ENCODE results near the gene PANK2. TPM values are rescaled to one million over a fixed set of nuclear protein-coding genes. Genes with fewer than 3 reads are reported as not detected.

PANK2 gene
- total and polyA plus RNA-seq, 10 of the 15 experiments (the other 5 are each of a cell fraction or from before 2014, with no cell fraction given), result 13.2 to 43.4 (median 33.3) TPM

DNA sequence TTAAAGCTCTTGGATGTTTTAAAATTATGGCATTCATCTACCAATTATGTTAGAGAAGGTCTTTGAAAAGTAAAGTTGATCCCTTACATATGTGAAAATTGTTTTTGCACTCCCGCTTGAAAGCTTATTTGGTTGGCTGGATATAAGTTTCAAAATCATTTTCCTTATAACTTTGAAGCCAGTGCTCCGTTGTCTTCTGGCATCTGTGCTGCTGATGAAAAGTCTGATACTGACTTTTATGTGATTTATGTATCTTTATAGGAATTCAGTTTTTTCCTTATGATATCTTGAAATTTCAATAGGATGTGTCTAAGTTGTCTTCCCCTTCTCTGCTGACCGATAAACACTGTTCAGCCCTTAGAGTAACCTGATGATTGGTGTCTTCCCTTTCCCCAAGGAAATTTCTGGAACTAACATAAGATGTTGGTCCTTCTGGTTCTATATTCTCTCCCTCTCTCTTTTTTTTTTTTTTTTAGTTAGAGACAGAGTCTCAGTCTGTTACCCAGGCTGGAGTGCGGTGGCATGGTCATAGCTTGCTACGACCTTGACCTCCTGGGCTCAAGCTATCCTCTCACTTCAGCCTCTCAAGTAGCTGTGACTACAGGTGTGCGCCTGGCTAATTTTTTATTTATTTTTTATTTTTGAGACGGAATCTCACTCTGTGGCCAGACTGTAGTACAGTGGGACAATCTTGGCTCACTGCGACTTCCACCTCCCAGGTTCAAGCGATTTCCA, 12.7 kb downstream of the PANK2 start:
- H4K20me1 ChIP-seq (ENCODE audit: control insufficient read depth, insufficient read depth), result peaks cover 8% of the 10 kb centered on the region
- H3K4me3 ChIP-seq, result no peak overlapping the region
- no peaks in the 10 kb centered on the region for H3K9me3 ChIP-seq (replicated peaks; ENCODE audit: control insufficient read depth, insufficient read depth, low read length)
- no TSS peak for BruUV-seq (replicated peaks)
- no peak overlapping the region for H3K4me2 ChIP-seq (ENCODE audit: control insufficient read depth, insufficient read depth)
- SMC1A ChIA-PET (ENCODE audit: uncharacterized antibody, unreplicated experiment), result interaction anchor here (0.8 to 1.4 kb wide), 6 partner anchors 9 to 124 kb away, joined by 3 to 5 read pairs (median 4); no protein-coding TSS in a partner anchor
- RAD21 ChIA-PET (ENCODE audit: unreplicated experiment), result interaction anchor here (0.7 to 2.9 kb wide), 2 partner anchors 10 to 75 kb away, joined by 3 to 14 read pairs; no protein-coding TSS in a partner anchor
- 76% methylated on average over 8 of the region's 9 CpGs for WGBS (ENCODE audit: insufficient coverage, insufficient replicate concordance, low lambda C conversion rate, missing lambda C conversion rate)
- CTCF ChIA-PET, result interaction anchor here (1.7 kb wide), 1 partner anchor 11 kb away, joined by 11 read pairs; no protein-coding TSS in a partner anchor
- TF ChIP-seq SMAD1 (IDR thresholded peaks at IDR 0.05; ENCODE audit: low read depth, partially characterized antibody) (no peak), ESRRA (IDR thresholded peaks at IDR 0.05; ENCODE audit: low read length) (no peak), PAX5 (IDR thresholded peaks at IDR 0.05; ENCODE audit: borderline replicate concordance, low read depth, low read length) (no peak)
- TF ChIP-seq, protein P1, sequence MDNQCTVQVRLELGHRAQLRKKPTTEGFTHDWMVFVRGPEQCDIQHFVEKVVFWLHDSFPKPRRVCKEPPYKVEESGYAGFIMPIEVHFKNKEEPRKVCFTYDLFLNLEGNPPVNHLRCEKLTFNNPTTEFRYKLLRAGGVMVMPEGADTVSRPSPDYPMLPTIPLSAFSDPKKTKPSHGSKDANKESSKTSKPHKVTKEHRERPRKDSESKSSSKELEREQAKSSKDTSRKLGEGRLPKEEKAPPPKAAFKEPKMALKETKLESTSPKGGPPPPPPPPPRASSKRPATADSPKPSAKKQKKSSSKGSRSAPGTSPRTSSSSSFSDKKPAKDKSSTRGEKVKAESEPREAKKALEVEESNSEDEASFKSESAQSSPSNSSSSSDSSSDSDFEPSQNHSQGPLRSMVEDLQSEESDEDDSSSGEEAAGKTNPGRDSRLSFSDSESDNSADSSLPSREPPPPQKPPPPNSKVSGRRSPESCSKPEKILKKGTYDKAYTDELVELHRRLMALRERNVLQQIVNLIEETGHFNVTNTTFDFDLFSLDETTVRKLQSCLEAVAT (IDR thresholded peaks at IDR 0.05), result 0 out of 2 replicates have a peak, but pooled peaks have one; percentile 31
- H3K9ac ChIP-seq (ENCODE audit: control insufficient read depth, insufficient read depth, low read length), result no peak overlapping the region
- H3K27ac ChIP-seq (ENCODE audit: control insufficient read depth, insufficient read depth), result no peak overlapping the region
- no peak for ATAC-seq
- intact Hi-C loops (cut with micrococcal nuclease; ENCODE audit: unreplicated experiment), result no loop called here
- H3K4me1 ChIP-seq (ENCODE audit: control insufficient read depth, insufficient read depth, low read length), result peaks cover 35% of the 10 kb centered on the region
- no peaks in the 10 kb centered on the region for H3K27me3 ChIP-seq (replicated peaks in 1 of 2; ENCODE audit: control insufficient read depth in 2 of 2, insufficient read depth in 2 of 2, low read length in 1 of 2)
- POLR2A ChIA-PET, result interaction anchor here (0.9 to 3.8 kb wide), 3 partner anchors 9 to 91 kb away, joined by 3 to 24 read pairs (median 4); partner anchors contain the start of gene AP5S1
- FAIRE-seq, result no peak
- peaks cover 91% of the 10 kb centered on the region for H3K79me2 ChIP-seq (ENCODE audit: control insufficient read depth, insufficient read depth, low read length)
- peaks cover under 1 to 5% of the 10 kb centered on the region in 2 experiments; a peak in 2 of 4 replicates for H3K36me3 ChIP-seq (ENCODE audit: control insufficient read depth in 2 of 2, insufficient read depth in 2 of 2, low read length in 1 of 2)
- no peak for DNase-seq (ENCODE audit: low read depth, low spot score)
- H2AFZ ChIP-seq (ENCODE audit: control insufficient read depth, low read depth, low read length), result no peak overlapping the region
- in situ Hi-C loops (cut with MboI), result no loop called here

All from GM12878 (cell line).